ENCODE data around the gene FNDC3B. TPM values are rescaled to one million over a fixed set of nuclear protein-coding genes. Genes with fewer than 3 reads are reported as not detected.

Gene FNDC3B
- total and polyA plus RNA-seq, 3 donors from 2014 or later = 24.2 to 63.5 (median 57.7) TPM

DNA sequence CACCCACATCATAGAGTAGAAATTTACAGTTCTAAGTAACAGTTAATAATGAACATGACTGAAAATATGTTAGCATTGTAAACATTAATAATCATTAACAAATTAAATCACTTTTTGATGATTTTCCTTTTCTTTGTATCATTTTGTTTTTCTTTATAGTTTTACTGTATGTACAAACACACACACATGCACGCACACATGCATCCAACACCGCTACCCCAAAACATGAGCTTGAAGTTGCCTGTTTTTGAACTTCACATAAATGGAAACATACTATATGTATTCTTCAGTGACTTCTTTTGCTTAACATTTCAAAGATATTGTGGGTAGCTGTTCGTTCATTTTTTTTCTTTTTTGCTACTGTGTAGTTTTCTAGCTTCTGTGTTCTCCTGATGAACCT, 123.9 kb downstream of the FNDC3B start:
- peaks cover 13% of the 10 kb centered on the region for H3K4me1 ChIP-seq
- WGBS, 2 donors = 80 to 93% methylated on average over 3 of the region's 3 CpGs
- intact Hi-C loops (cut with DNase I; ENCODE audit: low total_unique reads) = no loop called here

DNA sequence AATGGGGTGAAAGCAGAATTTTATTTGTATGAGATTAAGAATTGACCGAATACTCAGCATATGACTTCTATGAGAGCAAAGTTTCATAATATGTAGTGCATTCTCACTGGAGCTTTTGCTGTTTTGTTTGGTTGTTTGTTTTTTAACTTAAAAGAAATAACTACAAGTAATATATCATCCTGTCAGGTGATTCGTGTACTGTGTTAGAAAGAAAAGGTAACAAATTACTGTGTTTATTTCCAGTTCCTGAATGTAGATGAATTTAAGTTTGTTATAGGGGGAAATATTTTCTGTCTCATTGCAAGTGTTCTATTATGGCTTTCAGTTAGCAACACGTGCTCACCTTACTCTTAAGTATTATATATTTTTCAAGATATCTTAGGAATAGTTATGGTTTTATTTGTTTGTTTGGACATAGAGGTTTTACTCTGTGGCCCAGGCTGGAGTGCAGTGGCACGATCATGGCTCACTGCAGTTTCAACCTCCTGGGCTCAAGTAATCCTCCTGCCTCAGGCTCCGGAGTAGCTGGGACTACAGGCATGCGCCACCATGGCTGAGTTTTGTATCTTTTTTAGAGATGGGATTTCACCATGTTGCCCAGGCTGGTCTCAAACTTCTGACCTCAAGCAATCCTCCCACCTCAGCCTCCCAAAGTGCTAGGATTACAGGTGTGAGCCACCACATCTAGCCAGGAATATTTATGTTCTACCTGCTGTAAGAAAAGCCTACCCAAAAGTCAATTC, 125.4 kb downstream of the FNDC3B start:
- no peak overlapping the region for H3K4me3 ChIP-seq
- H3K4me1 ChIP-seq = peaks cover 18% of the 10 kb centered on the region
- DNase-seq = no peak
- H3K9me3 ChIP-seq = no peaks in the 10 kb centered on the region
- H3K27me3 ChIP-seq = no peaks in the 10 kb centered on the region
- H3K36me3 ChIP-seq (ENCODE audit: low read depth, missing control alignments) = no peaks in the 10 kb centered on the region
- H3K27ac ChIP-seq = no peak overlapping the region
- 92 to 96% methylated on average over 6 of the region's 6 CpGs for WGBS, 2 donors
- no peak for TF ChIP-seq POLR2A (IDR thresholded peaks at IDR 0.05)
- TF ChIP-seq, protein P1, sequence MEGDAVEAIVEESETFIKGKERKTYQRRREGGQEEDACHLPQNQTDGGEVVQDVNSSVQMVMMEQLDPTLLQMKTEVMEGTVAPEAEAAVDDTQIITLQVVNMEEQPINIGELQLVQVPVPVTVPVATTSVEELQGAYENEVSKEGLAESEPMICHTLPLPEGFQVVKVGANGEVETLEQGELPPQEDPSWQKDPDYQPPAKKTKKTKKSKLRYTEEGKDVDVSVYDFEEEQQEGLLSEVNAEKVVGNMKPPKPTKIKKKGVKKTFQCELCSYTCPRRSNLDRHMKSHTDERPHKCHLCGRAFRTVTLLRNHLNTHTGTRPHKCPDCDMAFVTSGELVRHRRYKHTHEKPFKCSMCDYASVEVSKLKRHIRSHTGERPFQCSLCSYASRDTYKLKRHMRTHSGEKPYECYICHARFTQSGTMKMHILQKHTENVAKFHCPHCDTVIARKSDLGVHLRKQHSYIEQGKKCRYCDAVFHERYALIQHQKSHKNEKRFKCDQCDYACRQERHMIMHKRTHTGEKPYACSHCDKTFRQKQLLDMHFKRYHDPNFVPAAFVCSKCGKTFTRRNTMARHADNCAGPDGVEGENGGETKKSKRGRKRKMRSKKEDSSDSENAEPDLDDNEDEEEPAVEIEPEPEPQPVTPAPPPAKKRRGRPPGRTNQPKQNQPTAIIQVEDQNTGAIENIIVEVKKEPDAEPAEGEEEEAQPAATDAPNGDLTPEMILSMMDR (IDR thresholded peaks at IDR 0.05) = no peak
- intact Hi-C loops (cut with DNase I; ENCODE audit: low total_unique reads) = no loop called here

More for the DNA sequence above, 123.9 kb downstream of the FNDC3B start:
- Histone ChIP-seq H3K27me3 (no peaks in the 10 kb centered on the region), H3K27ac (no peak overlapping the region), H3K4me3 (no peak overlapping the region), H3K9me3 (no peaks in the 10 kb centered on the region), H3K36me3 (ENCODE audit: low read depth, missing control alignments) (no peaks in the 10 kb centered on the region)
- no peak for TF ChIP-seq POLR2A (IDR thresholded peaks at IDR 0.05)
- TF ChIP-seq, protein P1 (IDR thresholded peaks at IDR 0.05) = no peak
- no peak for DNase-seq

DNA sequence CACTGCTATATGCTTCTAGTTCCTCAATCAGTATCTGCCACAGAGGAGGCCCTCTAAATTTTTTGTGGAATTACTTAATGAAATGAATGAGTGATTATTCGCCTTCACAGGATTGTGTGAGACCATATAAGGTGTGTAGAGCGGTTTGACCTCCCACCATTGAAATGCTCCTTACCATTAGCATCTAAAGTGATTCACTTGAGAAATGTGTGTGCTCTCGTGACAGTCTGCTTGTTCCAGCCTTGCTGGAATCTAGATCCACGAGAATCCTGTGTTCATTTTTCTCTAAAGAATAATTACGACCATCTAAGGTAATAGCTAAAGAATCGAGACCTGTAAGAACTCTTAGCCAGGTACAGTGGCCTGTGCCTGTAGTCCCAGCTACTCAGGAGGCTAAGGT, 126.9 kb downstream of the FNDC3B start:
- H3K4me3 ChIP-seq = no peak overlapping the region
- no peak overlapping the region for H3K27ac ChIP-seq
- no peak for DNase-seq
- peaks cover 12% of the 10 kb centered on the region for H3K4me1 ChIP-seq
- H3K9me3 ChIP-seq = no peaks in the 10 kb centered on the region
- no peaks in the 10 kb centered on the region for H3K36me3 ChIP-seq (ENCODE audit: low read depth, missing control alignments)
- 97 to 98% methylated on average over 6 of the region's 6 CpGs for WGBS, 2 donors
- intact Hi-C loops (cut with DNase I; ENCODE audit: low total_unique reads) = no loop called here
- TF ChIP-seq, protein P1 (IDR thresholded peaks at IDR 0.05) = no peak
- no peak for TF ChIP-seq POLR2A (IDR thresholded peaks at IDR 0.05)
- H3K27me3 ChIP-seq = no peaks in the 10 kb centered on the region

DNA sequence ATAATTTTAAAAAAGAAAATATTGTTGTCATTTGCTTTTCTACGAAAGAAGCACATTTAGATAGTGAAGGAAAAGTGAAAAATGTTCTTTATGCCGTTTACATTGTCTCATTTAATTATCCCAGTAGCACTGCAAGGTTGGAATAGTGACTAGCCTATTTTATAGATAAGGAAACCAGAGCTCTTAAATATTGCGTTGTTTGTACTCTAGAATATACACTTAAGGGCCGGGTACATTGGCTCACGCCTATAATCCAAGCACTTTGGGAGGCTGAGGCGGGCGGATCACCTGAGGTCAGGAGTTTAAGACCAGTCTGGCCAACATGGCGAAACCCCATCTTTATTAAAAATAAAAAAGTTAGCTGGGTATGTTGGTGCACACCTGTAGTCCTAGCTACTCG, 127.5 kb downstream of the FNDC3B start:
- peaks cover 12% of the 10 kb centered on the region for H3K4me1 ChIP-seq
- TF ChIP-seq, protein P1 (IDR thresholded peaks at IDR 0.05) = no peak
- no peak for TF ChIP-seq POLR2A (IDR thresholded peaks at IDR 0.05)
- intact Hi-C loops (cut with DNase I; ENCODE audit: low total_unique reads) = no loop called here

More for the DNA sequence above, 127.5 kb downstream of the FNDC3B start:
- H3K9me3 ChIP-seq = no peaks in the 10 kb centered on the region
- no peaks in the 10 kb centered on the region for H3K36me3 ChIP-seq (ENCODE audit: low read depth, missing control alignments)
- no peak for DNase-seq
- WGBS, 2 donors = 72 to 85% methylated on average over 9 of the region's 9 CpGs
- H3K27me3 ChIP-seq = no peaks in the 10 kb centered on the region
- H3K27ac ChIP-seq = no peak overlapping the region
- H3K4me3 ChIP-seq = no peak overlapping the region

All from testis (tissue), 3 donors.